HUES6 (cell line): Measurements from ENCODE around the gene GOLGA6L22.
"Not testable (repeated sequence)": the region's sequence is repeated elsewhere in the genome, so short reads cannot be mapped to it uniquely, and the experiment has no call there.

Source experiments
- H3K27ac ChIP-seq: 2 replicates; pipeline ENCODE4 v1.7.0; 2013; ENCODE audit warnings: low read depth, mild to moderate bottlenecking, low read length, inconsistent platforms
- H3K27me3 ChIP-seq: 2 replicates; pipeline ENCODE4 v1.6.1; 2013; ENCODE audit warnings: low read length; ENCODE audit not compliant: control insufficient read depth, insufficient read depth
- H3K36me3 ChIP-seq: 2 replicates; pipeline ENCODE4 v1.6.1; 2013; ENCODE audit warnings: low read length; ENCODE audit not compliant: control insufficient read depth, insufficient read depth
- H3K4me1 ChIP-seq: 2 replicates; pipeline ENCODE4 v1.6.1; 2013; ENCODE audit warnings: low read length; ENCODE audit not compliant: control insufficient read depth, insufficient read depth
- H3K4me3 ChIP-seq: 2 replicates; pipeline ENCODE4 v1.5.1; 2013; ENCODE audit warnings: low read depth, low read length
- H3K9ac ChIP-seq: one replicate; pipeline ENCODE4 v1.6.1; 2013; ENCODE audit warnings: mild to moderate bottlenecking, low read length
- H3K9me3 ChIP-seq: 2 replicates; pipeline ENCODE4 v1.6.1; 2013; ENCODE audit warnings: low read depth, low read length; ENCODE audit not compliant: control insufficient read depth, insufficient read depth

GOLGA6L22 gene

DNA sequence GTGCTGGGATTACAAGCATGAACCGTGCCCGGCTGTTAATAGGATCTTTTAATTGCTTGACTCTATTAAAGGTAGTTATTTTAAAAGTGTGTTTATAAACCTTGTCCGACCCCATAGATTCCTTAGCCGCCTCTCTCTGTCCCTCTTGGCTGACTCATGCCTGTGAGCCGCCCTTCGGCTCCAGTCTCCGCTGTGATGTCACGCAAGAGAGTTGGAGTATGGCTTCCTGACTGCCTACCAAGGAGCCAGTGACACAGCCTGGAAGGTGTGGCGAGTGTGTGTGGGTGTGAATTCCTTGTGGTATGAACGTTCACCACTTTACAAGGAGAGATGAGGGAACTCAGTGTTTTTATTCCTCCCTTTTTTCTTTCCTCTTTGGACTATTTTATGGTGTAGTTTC, 43.6 kb downstream of the GOLGA6L22 start:
- H3K9ac ChIP-seq, H3K4me1 ChIP-seq, H3K9me3 ChIP-seq, H3K4me3 ChIP-seq, H3K36me3 ChIP-seq, H3K27me3 ChIP-seq, H3K27ac ChIP-seq: not testable (repeated sequence)

- not testable (repeated sequence) for H3K36me3 ChIP-seq, H3K27me3 ChIP-seq, H3K9me3 ChIP-seq, H3K27ac ChIP-seq, H3K9ac ChIP-seq, H3K4me3 ChIP-seq, H3K4me1 ChIP-seq
Observed at GRCh38 chr15:22506959-22507358, 48.3 kb downstream of the GOLGA6L22 start.

DNA sequence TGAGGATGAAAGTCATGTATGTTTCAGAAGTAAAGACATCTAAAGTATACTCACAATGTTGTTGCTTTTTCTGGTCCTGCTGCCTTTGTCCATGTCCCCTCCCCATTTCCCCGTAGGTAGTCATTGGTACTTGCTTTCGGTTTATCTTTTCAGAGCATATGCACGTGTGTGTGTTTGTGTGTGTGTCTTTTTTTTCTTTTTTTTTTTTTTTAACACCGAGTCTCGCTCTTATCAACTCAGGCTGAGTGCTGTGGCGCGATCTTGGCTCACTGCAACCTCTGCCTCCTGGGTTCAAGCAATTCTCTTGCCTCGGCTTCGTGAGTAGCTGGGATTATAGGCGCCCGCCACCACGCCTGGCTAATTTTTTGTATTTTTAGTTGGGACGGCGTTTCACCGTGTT, 57.4 kb downstream of the GOLGA6L22 start:
- not testable (repeated sequence) for H3K9me3 ChIP-seq, H3K36me3 ChIP-seq, H3K27ac ChIP-seq, H3K27me3 ChIP-seq, H3K9ac ChIP-seq, H3K4me3 ChIP-seq, H3K4me1 ChIP-seq
